Neural progenitor cell (in vitro differentiated cells): Measurements from ENCODE around the gene PLA2G2E.
"Not testable (repeated sequence)": the region's sequence is repeated elsewhere in the genome, so short reads cannot be mapped to it uniquely, and the experiment has no call there.

ENCODE experiments used
- EZH2 ChIP-seq: fragments of 200-600 bp; sonication (generic); IDR thresholded peaks from 2 replicates; pipeline ENCODE4 v1.6.1; 2017; ENCODE audit warnings: antibody characterized with exemption, mild to moderate bottlenecking, moderate library complexity
- TF ChIP-seq, protein P1 (sequence below): fragments of 200-600 bp; sonication (generic); IDR thresholded peaks from 2 replicates; pipeline ENCODE4 v1.5.1; 2017; ENCODE audit warnings: antibody characterized with exemption, mild to moderate bottlenecking

DNA sequence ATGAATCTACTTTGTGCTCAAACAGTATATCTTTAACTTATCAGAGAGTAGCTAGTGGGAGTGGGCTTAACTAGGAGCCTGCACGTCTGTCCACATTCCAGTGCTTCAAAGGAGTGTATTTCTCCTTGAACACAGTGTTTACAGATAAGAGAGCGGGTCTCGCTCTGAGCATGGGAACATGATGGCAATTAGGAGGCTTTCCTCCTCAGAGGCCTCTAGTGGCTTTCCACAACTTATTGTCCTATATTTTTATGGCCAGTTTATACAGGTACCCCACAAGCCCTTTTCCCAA lies 3.7 kb upstream of the PLA2G2E start:
- TF ChIP-seq, protein P1, sequence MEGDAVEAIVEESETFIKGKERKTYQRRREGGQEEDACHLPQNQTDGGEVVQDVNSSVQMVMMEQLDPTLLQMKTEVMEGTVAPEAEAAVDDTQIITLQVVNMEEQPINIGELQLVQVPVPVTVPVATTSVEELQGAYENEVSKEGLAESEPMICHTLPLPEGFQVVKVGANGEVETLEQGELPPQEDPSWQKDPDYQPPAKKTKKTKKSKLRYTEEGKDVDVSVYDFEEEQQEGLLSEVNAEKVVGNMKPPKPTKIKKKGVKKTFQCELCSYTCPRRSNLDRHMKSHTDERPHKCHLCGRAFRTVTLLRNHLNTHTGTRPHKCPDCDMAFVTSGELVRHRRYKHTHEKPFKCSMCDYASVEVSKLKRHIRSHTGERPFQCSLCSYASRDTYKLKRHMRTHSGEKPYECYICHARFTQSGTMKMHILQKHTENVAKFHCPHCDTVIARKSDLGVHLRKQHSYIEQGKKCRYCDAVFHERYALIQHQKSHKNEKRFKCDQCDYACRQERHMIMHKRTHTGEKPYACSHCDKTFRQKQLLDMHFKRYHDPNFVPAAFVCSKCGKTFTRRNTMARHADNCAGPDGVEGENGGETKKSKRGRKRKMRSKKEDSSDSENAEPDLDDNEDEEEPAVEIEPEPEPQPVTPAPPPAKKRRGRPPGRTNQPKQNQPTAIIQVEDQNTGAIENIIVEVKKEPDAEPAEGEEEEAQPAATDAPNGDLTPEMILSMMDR = not testable (repeated sequence)
- TF ChIP-seq EZH2 = not testable (repeated sequence)
